Heart right ventricle (tissue), 16 donors: ENCODE results near the gene ARHGEF37. TPM values are rescaled to one million over a fixed set of nuclear protein-coding genes. Genes with fewer than 3 reads are reported as not detected.

ENCODE experiments used
- ATAC-seq, 8 donors: fragments of 200-7000 bp; cut with Tn5 transposase; one replicate each; pipeline ENCODE4 v1.9.1; 2020; ENCODE audit warnings: mild to moderate bottlenecking in 8 of 8, moderate library complexity in 8 of 8, moderate number of reproducible peaks in 1 of 8
- DNase-seq, 2 donors: peaks; one replicate each; pipeline ENCODE4 v3.0.0-alpha.2; 2020
- H3K27ac ChIP-seq, 10 donors: fragments of 200-600 bp; sonication (generic) in 2 of 10; one replicate each; pipeline versions ENCODE4 v1.5.0 to v1.8.0; 2020 to 2022; ENCODE audit warnings: mild to moderate bottlenecking in 3 of 10
- H3K27me3 ChIP-seq, 7 donors: fragments of 200-600 bp; one replicate each; pipeline ENCODE4 v1.8.0; 2021 to 2022; ENCODE audit warnings: mild to moderate bottlenecking in 2 of 7
- H3K36me3 ChIP-seq, 9 donors: fragments of 200-600 bp; sonication (generic) in 1 of 9; one replicate each; pipeline versions ENCODE4 v1.5.0 to v1.8.0; 2020 to 2022; ENCODE audit warnings: mild to moderate bottlenecking in 2 of 9
- H3K4me1 ChIP-seq, 9 donors: fragments of 200-600 bp; sonication (generic) in 1 of 9; one replicate each; pipeline versions ENCODE4 v1.5.0 to v1.8.0; 2020 to 2022; ENCODE audit warnings: mild to moderate bottlenecking in 4 of 9
- H3K4me3 ChIP-seq, 10 donors: fragments of 200-600 bp; sonication (generic) in 2 of 10; one replicate each; pipeline versions ENCODE4 v1.5.0 to v1.8.0; 2020 to 2022; ENCODE audit warnings: mild to moderate bottlenecking in 7 of 10, moderate library complexity in 2 of 10
- H3K9me3 ChIP-seq, 11 donors: fragments of 200-600 bp in 10 of 11; sonication (generic) in 2 of 11; one replicate each; pipeline versions ENCODE4 v1.5.0 to v1.8.0; 2013 to 2022; ENCODE audit warnings: mild to moderate bottlenecking in 2 of 11, control low read depth in 1 of 11, moderate library complexity in 1 of 11
- WGBS, 2 donors: extraction: QIAGEN DNeasy Blood & Tissue Kit; methylation state at CpG; one replicate each; pipeline ENCODE4 v1.1.7; 2013; ENCODE audit warnings: inconsistent platforms in 1 of 2; 5-methylcytosine and 5-hydroxymethylcytosine counted together
- intact Hi-C, 10 donors: fragments of 100-400 bp; cut with DNase I; formaldehyde crosslinking; loops; one replicate each; pipeline versions ENCODE4 v1.11.1 to v1.14.2; 2022
- polyA plus RNA-seq, 2 donors: library from polyadenylated mRNA; stranded (reverse); fragments of 200-250 nt; gene quantifications; one replicate each; pipeline ENCODE4 v1.2.3, GENCODE V29; 2013
- total RNA-seq, 10 donors: library from RNA; stranded (reverse); fragmentation: NEBNext Ultra II Directional in 3 of 10; extraction: Animal tissue kit (Norgen Biotek cat#: 25700) in 3 of 10; gene quantifications; one replicate each; pipeline versions ENCODE4 v1.2.1 to v1.2.4, GENCODE V29; 2021 to 2023
- TF ChIP-seq, protein P1 (sequence below), 9 donors: fragments of 200-600 bp; sonication (generic) in 2 of 9; IDR thresholded peaks; one replicate each; pipeline versions ENCODE4 v1.5.0 to v1.8.0; 2021 to 2022; ENCODE audit warnings: antibody characterized with exemption in 9 of 9, mild to moderate bottlenecking in 5 of 9, moderate library complexity in 1 of 9
- donor health status: Arrhythmogenic right ventricular cardiomyopathy.
- donor health status: ischemic (EF 13 %, LVEDD 7.1; RV severe dilation, severe dysfunction).
- donor health status: healthy with polysubstance abuse.
- donor health status: DM: no; HTN: yes; CAD: no.
- donor health status: DM: no; HTN: no; CAD: no.
- donor health status: ischemic (EF 25% LVEDD 6.9; RV normal size, moderate dysfunction).
- donor health status: ischemic (EF 25% LVEDD 5.7; RV mildly dilated, moderate dysfunction).
- donor health status: healthy.
- donor health status: DM: yes; HTN: yes; CAD: no.
- donor health status: Ischemic cardiomyopathy.
- donor health status: ischemic (EF 35%, LVEDD 5.7; RV mildly dilated, moderate dysfunction).
- donor health status: nonischemic (EF 11% LVEDD 7.7; RV severe dilation, severe dysfunction).
- donor health status: DM: yes; HTN: yes; CAD: no.
- donor health status: PGD.
- donor health status: ischemic (EF 29% LVEDD 5.4; RV normal size, mild dysfunction).
- donor health status: nonischemic (EF 23%, LVEDD 6.1; RV moderate dilation, normal function).

The ARHGEF37 gene
- total and polyA plus RNA-seq, 12 donors, result 4.5 to 31.8 (median 17.1) TPM

DNA sequence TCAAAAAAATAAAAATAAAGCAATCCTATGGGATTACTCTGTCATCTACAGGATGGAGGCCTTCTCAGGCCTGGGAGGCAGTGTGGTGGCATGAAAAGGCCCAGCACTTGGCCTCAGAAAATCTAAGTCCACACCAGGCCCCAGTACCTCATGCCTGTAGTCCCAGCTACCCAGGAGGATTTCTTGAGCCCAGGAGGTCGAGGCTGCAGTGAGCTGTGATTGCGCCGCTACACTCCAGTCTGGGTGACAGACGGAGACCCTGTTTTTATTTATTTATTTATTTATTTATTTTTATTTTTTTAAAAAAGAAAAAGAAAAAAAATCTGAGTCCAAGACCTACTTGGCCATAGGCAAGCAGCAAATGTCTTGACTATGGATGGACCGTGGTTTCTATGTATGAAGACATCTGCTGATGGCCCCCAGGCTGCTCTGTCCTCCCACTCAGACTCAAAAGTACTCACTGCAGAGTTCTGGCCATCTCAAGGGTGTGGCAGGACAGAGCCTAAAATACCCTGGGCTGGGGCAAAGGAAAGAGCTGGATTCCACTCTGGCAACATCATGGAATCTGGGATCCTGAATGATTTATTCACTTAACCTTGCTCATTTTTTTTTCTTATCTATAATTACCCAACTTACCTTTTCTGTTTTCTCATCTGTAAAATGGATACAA, 55.0 kb downstream of the ARHGEF37 start:
- ATAC-seq (no peak), DNase-seq (no peak)
- H3K27me3 ChIP-seq, result no peaks in the 10 kb centered on the region
- H3K36me3 ChIP-seq, result peaks cover 0 to 17% (median 0%) of the 10 kb centered on the region in 9 donors
- H3K4me3 ChIP-seq, result no peak overlapping the region
- no peaks in the 10 kb centered on the region for H3K9me3 ChIP-seq
- peaks cover 13 to 47% (median 27%) of the 10 kb centered on the region in 9 donors for H3K4me1 ChIP-seq
- TF ChIP-seq, protein P1, sequence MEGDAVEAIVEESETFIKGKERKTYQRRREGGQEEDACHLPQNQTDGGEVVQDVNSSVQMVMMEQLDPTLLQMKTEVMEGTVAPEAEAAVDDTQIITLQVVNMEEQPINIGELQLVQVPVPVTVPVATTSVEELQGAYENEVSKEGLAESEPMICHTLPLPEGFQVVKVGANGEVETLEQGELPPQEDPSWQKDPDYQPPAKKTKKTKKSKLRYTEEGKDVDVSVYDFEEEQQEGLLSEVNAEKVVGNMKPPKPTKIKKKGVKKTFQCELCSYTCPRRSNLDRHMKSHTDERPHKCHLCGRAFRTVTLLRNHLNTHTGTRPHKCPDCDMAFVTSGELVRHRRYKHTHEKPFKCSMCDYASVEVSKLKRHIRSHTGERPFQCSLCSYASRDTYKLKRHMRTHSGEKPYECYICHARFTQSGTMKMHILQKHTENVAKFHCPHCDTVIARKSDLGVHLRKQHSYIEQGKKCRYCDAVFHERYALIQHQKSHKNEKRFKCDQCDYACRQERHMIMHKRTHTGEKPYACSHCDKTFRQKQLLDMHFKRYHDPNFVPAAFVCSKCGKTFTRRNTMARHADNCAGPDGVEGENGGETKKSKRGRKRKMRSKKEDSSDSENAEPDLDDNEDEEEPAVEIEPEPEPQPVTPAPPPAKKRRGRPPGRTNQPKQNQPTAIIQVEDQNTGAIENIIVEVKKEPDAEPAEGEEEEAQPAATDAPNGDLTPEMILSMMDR (IDR thresholded peaks at IDR 0.05), result no peak
- WGBS, 2 donors, result 98 to 99% methylated on average over 5 of the region's 5 CpGs
- H3K27ac ChIP-seq, result no peak overlapping the region
- intact Hi-C loops, result loop anchor here in 9 of 10 donors (1.0 to 10.0 kb wide), 11 partner anchors 191 to 356 kb away; partner anchors contain the start of gene SLC26A2 (in 2 of the 9)

DNA sequence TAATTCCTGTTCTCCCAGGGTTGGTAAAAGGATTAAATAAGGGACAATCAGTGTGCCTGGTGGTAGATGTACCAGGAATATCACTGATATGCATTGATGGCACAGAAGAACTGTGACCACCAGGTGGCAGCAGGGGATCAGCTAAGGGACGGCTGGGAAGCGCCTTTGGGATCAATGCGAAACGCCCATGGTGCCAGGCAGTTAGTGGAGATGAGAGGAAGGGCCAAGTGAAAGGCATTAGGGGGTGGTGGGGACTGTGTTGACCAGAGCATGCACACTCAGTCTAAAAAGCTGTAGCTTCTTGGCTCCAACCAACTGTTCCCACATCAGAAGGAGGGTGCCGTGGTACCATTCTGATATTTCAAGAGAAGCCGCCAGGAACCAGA, 55.6 kb downstream of the ARHGEF37 start:
- ATAC-seq (peak; percentile 45 to 72 (median 56)), DNase-seq (peak in 1 of 2 donors; percentile 87)
- peaks cover 0 to 12% (median 0%) of the 10 kb centered on the region in 9 donors for H3K36me3 ChIP-seq
- H3K27me3 ChIP-seq, result no peaks in the 10 kb centered on the region
- no peak overlapping the region for H3K27ac ChIP-seq
- intact Hi-C loops, result loop anchor here (1.0 to 10.0 kb wide), 13 partner anchors 190 to 355 kb away; partner anchors contain the start of gene SLC26A2 (in 2 of the 10)
- peaks cover 13 to 45% (median 27%) of the 10 kb centered on the region in 9 donors for H3K4me1 ChIP-seq
- TF ChIP-seq, protein P1 (IDR thresholded peaks at IDR 0.05), result peak; percentile 65 to 90 (median 86)
- WGBS, 2 donors, result 35 to 38% methylated on average over 6 of the region's 6 CpGs
- H3K9me3 ChIP-seq, result no peaks in the 10 kb centered on the region
- no peak overlapping the region for H3K4me3 ChIP-seq

DNA sequence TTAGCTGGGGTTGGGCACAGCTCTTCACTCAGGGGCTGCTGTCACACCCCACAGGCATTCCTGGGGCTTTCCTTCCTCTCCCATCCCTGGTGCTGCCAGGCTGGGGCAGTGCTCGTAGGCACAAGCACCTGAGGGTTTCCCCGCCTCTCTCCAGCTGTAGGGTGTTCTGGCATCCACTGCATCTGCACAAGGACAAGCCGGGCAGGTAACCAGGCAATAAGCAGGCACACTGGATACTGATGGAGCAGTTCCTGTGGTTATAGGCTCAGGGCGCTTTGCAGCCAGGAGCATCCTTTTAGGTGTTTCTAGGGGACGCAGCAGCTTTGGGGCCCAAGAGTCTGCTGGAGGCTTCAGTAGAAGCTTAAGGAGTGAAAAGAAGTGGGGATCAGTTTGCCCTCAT, 56.8 kb downstream of the ARHGEF37 start:
- intact Hi-C loops, result loop anchor here in 8 of 10 donors (5.0 to 10.0 kb wide), 7 partner anchors 189 to 354 kb away; partner anchors contain the start of gene SLC26A2 (in 2 of the 8)
- no peak for DNase-seq
- no peak overlapping the region for H3K27ac ChIP-seq
- TF ChIP-seq, protein P1 (IDR thresholded peaks at IDR 0.05), result no peak
- H3K27me3 ChIP-seq, result no peaks in the 10 kb centered on the region
- H3K36me3 ChIP-seq, result peaks cover 0 to 5% (median 0%) of the 10 kb centered on the region in 9 donors
- WGBS, 2 donors, result 91 to 98% methylated on average over 5 of the region's 5 CpGs
- no peaks in the 10 kb centered on the region for H3K9me3 ChIP-seq
- peaks cover 8 to 32% (median 22%) of the 10 kb centered on the region in 9 donors for H3K4me1 ChIP-seq
- H3K4me3 ChIP-seq, result no peak overlapping the region
- no peak for ATAC-seq

DNA sequence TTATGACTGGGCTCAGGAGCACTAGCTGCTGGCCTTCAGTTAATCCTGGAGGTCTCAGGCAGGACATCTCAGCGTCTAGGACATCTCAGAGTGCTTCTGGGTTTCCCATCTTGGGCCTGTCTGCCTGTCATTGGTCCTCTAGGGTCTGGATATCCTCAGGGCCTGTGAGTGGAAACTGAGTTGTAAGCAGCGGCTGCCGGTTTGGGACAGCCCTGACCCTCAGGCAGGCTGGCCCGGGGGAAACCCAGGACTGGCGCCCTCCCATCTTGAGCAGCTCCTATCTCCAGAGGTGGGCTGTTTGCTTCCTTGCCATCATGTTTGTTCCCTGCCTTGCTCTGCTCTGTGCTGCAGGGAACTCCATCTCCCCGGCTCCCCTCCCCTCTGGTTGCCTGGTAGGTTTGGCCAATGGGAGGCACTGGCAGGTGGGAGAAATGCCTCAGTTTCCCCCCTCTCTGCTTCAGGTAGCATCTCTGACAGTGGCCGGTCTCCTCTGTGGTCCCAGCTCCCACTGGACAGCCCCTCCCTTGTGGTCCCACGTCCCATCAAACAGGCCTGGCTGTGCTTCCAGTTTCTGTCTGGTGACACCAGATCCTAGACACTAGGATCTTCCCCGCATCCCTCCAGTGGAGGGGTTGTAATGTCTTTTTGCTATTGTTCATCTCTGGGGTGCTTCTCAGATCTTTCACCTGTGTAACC, 57.4 kb downstream of the ARHGEF37 start:
- Histone ChIP-seq H3K27me3 (no peaks in the 10 kb centered on the region), H3K36me3 (peaks cover 0 to 5% (median 0%) of the 10 kb centered on the region in 9 donors), H3K9me3 (no peaks in the 10 kb centered on the region), H3K27ac (peak overlapping the region in 2 of 10 donors; percentile 61 to 72), H3K4me3 (no peak overlapping the region), H3K4me1 (peaks cover 8 to 31% (median 20%) of the 10 kb centered on the region in 9 donors)
- DNase-seq (no peak), ATAC-seq (peak in 1 of 8 donors; percentile 5)
- intact Hi-C loops, result loop anchor here in 8 of 10 donors (5.0 to 10.0 kb wide), 7 partner anchors 189 to 354 kb away; partner anchors contain the start of gene SLC26A2 (in 2 of the 8)
- WGBS, 2 donors, result 84 to 91% methylated on average over 9 of the region's 9 CpGs
- TF ChIP-seq, protein P1 (IDR thresholded peaks at IDR 0.05), result no peak
